Eye (tissue), 1 donor: ENCODE data around the gene P2RY2.

ENCODE experiments used
- DNase-seq: peaks from one replicate; pipeline ENCODE4 v3.0.0-alpha.2; 2015

The P2RY2 gene

DNA sequence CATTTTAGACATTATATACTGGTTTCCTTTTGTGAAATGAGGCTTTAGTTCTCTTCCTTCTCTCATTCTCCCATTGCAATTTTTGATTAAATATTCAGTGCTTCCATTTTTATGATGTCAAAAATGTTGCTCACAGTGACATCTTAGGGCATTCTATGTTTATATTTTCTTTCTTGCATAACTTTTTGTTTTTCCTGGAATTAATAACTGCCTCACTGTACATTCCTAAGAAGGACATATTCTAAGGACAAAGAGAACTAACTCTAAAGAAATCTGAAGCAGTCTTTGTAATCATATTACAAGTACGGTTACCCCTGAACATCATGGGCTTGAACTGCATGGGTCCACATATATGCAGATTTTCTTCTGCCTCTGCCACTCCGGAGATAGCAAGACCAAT lies 28.2 kb downstream of the P2RY2 start:
- DNase-seq = no peak

DNA sequence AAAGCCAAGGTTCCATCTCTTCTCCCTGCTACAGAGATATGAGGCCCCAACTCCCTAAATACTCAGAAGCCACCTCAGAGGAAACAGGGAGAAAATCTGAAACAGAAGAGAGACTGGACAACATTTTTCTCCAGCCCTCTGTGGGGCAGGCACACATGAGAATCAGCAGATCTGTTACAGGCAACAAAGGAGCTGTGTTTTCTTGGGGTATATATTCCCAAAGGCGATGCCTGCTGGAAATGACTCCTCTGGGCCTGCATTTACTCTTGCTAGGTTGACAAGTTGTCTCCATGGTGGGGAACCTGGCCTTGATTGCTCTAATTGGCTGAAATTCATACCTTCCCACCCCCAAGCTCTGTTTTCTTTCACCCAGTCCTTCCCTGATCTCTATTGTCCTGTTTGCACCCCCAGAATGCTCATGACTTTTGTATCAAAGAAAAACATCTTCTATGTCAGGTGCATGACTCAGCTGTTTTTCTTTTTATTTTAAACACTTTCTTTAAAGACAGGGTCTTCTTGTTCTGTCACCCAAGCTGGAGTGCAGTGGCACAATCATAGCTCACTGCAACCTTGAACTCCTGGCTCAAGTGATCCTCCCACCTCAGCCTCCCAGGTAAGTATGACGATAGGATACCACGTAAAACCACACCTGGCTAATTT lies 30.6 kb downstream of the P2RY2 start:
- no peak for DNase-seq

DNA sequence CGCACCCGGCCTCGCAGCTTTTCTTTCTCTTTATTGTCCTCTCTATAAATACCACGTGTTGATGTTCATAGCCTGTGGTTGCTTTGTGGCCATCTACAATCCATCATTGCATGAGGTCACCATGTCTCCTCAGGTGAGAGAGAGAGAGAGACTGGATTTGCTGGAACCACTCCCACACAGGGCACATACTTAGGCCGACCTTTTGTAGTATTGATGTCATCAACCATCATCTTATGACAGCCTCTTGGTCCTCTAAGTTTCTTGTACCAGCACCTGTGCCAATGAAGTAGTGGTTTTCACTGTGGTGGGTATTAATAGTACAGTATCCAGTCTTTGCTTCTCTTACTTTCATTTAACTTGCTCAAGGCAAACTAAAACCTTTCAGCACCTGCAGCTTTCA lies 31.2 kb downstream of the P2RY2 start:
- DNase-seq = no peak

DNA sequence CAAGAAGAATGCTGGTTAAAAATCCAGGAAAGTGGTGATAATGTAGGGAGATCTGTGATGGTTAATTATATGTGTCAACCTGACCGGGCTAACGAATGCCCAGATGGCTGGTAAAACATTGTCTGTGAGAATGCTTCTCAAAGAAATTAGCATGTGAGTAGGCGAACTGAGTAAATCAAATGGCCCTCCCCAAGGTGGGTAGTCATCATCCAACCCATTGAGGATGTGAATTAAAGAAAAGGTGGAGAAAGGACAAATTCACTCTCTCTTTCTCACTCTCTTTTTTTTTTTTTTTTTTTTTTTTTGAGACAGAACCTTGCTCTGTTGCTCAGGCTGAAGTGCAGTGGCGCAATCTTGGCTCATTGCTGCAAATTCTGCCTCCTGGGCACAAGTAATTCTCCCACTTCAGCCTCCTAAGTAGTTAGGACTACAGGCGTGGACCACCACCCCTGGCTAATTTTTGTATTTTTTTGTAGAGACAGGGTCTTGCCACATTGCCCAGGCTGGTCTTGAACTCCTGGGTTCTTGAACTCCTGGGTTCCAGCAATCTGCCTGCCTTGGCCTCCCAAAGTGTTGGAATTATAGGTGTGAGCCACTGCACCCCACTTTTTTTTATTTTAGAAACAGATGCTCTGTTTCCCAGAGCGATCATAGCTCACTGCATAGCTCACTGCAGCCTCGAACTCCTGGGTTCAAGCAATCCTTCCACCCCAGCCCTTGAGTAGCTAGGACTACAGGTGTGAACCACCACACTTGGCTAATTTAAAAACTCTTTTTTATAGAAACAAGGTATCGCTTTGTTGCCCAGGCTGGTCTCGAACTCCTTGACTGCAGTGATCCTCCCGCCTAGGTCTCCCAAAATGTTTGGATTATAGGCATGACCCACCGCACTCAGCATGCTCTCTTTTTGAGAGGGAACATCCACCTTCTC lies 32.0 kb downstream of the P2RY2 start:
- DNase-seq = no peak

- DNase-seq = no peak
Observed at GRCh38 chr11:73252577-73253191, 34.6 kb downstream of the P2RY2 start.

DNA sequence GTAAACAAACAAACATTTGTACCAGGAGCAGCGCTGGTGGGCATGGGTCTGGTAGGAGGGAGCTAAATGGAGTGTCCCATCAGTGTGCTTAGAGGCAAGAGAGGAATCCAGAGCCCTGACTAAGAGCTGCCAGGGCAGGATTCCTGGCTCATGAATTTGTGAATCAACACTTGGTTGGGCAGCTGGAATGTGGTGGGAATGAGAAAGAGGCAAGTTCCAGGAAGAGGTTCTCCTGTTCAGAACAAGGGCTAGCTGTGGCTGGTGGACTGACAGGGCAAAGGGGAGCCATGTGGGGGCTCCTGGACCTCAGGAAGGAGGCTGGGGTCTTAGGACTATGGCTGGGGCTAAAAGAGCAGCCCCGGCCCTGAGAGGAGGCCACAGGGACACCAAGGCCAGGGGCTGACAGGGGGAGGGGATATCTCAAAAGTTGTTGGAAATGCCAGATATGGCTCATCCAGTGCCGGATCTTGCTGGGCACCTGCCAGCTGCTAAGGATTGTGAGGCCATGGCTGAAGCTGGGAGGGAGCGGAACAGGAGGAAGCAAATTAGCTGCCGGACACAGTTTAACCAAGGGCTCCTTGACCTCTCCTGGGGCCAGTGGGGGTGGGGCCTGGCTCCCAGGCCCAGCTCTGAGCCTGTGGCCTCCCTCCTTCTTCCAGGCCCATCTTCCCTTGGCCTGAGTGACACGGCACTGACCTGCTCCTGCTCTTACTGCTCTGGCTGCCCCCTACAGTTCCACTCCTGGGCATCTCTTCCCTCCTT lies 39.4 kb downstream of the P2RY2 start:
- peak; percentile 73 for DNase-seq

DNA sequence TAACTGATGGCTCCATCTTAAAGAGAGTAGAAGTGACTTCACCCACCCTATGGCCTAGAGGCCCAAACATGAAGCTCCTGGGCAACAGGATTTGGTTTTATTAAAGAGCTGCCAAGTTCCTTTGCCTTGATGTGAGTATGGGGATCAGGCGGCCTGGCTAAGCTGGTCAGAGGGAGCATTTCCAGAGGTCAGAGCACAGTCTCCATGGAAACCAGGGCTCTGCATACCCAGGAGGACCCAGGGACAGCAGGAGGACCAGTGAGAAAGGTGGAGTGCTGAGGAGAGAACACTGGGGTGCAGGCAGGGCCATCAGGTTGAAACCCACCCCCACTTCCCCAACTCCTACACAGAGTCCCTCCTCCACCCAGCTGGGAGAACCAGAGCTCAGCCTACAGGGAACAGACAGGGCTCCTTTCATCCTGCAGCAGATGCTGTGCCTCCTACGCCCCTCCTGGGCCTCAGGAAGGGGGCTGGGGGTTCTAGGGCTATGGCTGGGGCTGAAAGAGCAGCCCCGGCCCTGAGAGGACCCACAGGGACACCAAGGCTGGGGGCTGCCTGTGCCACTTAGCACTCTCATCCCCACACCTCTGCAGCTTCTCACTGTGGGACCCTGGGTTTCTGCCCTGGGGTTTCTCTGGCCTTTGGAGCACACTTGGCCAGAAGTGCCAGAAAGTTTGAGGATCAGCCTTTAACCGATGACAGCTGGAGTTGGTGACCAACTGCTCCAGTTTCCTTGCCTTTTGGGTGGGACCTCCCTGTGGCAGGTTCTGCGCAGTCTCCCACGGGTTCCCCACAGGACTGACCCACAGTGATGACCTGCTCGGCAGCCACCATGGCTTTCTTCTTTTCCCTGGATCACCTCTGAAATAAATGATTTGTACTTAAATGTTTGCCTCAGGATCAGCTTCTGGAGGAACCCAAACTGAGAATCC lies 40.3 kb downstream of the P2RY2 start:
- DNase-seq = no peak

DNA sequence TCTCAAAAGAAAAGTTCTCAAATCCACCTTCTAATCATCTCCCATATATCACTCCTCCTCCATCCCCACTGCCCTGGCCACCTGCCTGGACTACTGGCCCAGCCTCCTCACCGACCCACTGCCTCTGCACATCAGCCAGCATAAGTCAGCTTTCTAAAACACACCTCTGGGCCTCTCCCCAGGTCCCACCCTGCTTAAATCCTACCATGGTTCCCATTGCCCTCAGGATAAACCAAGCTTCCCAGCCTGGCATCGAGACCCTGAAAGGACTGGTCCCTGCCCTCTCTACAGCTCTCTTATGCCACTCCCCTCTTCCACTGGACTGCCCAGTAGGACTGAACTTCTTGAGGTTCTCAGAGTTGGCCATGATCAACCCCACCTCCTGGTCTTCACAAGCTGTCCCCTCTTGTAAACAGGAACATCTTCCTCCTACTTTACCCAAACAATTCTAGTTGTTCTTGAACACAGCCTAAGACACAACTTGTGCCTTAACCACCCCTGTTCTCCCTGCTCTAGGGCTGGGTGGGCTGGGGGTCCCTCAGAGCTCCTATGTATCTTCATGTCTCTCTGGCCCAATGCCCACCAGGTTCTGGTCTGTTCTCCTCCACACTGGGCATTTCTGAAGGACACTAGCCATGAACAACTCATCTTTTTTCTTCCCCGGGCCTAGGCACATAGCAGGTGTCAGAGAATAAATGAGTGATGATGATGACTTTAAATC lies 41.5 kb downstream of the P2RY2 start:
- DNase-seq = no peak

- DNase-seq = no peak
Observed at GRCh38 chr11:73260127-73260457, 42.0 kb downstream of the P2RY2 start.

GRCh38 chr11:73262851-73263495 lies 44.9 kb downstream of the P2RY2 start:
- DNase-seq = no peak

GRCh38 chr11:73263640-73264039 lies 45.6 kb downstream of the P2RY2 start:
- no peak for DNase-seq

DNA sequence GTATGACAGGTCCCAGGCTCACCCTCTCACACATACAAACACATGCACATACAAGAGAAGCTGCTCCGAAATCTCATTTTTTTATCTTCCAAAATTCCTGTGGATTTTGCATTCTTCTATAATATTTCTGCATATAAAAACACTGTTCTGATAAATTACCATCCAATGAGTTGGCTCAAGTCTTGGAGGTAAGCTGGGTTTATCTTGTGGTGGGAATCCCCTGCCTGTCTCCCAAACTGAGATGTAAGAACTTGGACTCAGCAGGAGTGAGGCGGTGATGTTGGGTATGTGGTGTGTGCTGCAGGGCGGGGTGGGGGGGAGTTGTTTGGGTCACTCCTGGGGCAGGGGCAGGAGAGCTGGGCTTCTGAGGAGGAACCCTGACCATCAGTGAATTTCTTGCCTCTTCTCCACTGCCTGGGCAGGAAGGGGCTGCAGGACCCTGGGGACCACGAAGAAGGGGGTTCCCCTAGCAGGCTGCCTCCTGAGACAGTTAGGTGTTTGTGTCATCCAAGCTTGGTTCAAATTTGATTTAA lies 47.3 kb downstream of the P2RY2 start:
- no peak for DNase-seq

DNA sequence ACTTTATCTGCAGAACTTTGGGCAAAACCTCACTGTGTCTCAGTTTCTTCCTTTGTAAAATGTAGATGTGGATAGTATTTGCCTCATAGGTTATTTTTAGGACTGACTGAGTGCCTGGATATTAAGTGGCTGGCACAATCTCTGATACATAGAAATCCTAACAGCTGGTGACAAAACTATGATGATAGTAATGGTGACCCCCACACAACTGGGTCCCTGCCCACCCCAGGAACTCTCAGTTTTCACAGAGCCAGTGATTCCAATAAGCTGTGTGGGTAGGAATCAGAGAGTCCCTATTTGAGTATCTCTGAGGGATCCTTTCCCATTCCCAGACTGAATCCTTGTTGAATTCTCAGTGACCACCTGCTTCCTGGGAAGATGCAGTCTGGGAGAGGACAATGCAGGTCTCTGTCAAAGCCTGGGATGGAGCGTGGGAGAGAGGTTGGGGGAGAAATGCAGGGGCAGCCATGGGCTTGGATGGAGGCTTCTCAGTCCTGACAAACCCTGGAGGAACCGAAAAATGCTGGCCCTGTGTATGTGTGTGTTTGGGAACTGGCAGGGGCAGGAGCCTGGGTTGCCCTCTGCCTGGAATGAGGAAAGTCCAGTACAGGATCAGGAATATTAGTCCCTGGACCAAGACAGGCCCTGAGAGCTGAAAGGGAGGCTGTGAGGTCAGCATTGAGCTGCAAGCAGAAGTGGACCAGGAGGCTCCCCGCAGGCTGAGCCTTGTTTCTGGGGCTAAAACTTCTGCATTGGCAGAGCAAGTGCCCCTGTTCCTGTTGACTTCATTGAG lies 48.0 kb downstream of the P2RY2 start:
- no peak for DNase-seq

DNA sequence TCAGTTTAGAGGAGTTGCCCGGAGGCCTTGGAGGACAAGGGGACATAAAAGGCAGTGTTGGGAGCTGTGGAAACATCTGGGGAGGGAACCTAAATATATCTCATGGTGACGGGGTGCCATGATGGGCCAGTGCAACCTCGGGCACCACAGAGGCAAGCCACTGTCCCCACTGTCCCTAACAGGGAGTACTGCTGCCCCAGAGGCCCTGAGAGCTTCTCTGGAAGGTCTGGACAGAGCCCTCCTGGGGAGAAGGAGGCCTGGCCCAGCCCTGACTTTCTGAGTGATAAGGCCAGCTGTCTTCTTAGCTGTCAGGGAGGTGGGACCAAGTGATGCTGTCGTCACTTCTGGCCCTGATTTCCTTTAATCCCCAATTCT lies 48.6 kb downstream of the P2RY2 start:
- DNase-seq = no peak

- no peak for DNase-seq
Observed at GRCh38 chr11:73267122-73267846, 49.2 kb downstream of the P2RY2 start.

GRCh38 chr11:73267906-73268540 lies 49.9 kb downstream of the P2RY2 start:
- no peak for DNase-seq

DNA sequence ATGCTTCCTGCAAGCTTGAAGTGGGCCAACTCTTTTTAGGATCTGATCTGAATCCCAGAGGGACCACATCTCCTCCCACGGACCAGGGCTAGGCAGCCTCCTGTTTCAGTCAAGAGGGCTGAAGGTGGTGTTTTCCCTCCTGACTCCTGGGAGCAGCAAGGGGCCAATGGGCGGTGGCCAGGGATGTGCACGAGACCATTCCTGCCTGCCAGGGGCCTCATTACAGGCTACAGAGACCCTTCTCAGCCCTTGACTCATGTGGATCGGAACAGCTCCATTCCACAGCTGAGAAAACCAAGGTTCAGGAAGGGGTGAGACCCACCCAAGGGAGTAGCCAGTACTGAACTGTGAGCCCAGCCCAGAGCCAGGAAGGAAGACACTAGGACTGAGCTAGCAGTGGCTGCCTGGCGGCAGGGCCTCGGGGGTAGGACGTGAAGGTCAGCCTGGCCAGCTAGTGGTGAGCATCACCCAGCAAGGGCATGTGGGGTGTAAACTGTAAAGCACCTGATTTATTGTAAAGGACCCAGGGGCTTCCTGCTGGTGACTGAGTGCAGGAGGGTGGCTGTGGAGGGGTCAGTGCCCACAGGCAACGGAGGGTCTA lies 50.7 kb downstream of the P2RY2 start:
- DNase-seq = no peak

DNA sequence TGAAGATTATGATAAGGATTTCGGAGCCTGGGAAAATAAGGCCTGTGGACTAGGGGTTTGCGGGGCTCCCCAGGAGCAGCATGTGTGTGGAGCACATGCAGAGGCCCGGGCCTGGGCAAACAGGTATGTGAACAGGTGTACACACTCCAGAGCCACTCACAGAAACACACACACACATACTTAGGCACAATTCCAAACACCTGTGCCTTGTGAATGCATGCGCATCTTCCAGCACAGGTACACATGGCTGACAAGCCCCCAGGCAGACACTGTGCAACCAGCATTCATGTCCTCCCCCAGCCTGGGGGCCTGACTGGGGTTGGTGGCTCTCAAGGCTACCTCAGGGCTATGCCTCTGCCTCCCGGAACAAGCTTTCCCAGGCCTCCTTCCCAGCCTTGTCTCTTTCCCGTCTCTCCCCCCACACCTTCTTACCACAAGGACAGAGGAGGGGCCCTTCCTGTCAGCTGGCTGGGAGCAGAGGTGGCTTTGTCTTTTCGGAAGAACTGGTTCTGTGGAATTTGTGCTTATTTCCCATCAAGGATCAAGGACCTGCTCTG lies 51.5 kb downstream of the P2RY2 start:
- no peak for DNase-seq
